ENCODE results near the gene TBX21.

Gene TBX21

GRCh38 chr17:47727704-47728036 is 5.4 kb upstream of the TBX21 start:
- in situ Hi-C loops (cut with HindIII; ENCODE audit: low sequenced_read_pairs): no loop called here
- no peak for TF ChIP-seq CTCF (IDR thresholded peaks at IDR 0.05; ENCODE audit: low read depth, low read length)

GRCh38 chr17:47728214-47728877 is 4.7 kb upstream of the TBX21 start:
- in situ Hi-C loops (cut with HindIII; ENCODE audit: low sequenced_read_pairs): no loop called here
- TF ChIP-seq CTCF (IDR thresholded peaks at IDR 0.05; ENCODE audit: low read depth, low read length): no peak
- no peak for DNase-seq (ENCODE audit: low read depth, low spot score)
- H3K4me3 ChIP-seq (ENCODE audit: low read depth, low read length): no peak overlapping the region

More at GRCh38 chr17:47727704-47728036, 5.4 kb upstream of the TBX21 start:
- H3K4me3 ChIP-seq (ENCODE audit: low read depth, low read length): no peak overlapping the region
- no peak for DNase-seq (ENCODE audit: low read depth, low spot score)

- in situ Hi-C loops (cut with HindIII; ENCODE audit: low sequenced_read_pairs): no loop called here
- TF ChIP-seq CTCF (IDR thresholded peaks at IDR 0.05; ENCODE audit: low read depth, low read length): no peak
- no peak overlapping the region for H3K4me3 ChIP-seq (ENCODE audit: low read depth, low read length)
- no peak for DNase-seq (ENCODE audit: low read depth, low spot score)
Measured at GRCh38 chr17:47729476-47729875, 3.6 kb upstream of the TBX21 start.

- DNase-seq (ENCODE audit: low read depth, low spot score): no peak
- H3K4me3 ChIP-seq (ENCODE audit: low read depth, low read length): no peak overlapping the region
- in situ Hi-C loops (cut with HindIII; ENCODE audit: low sequenced_read_pairs): no loop called here
- TF ChIP-seq CTCF (IDR thresholded peaks at IDR 0.05; ENCODE audit: low read depth, low read length): no peak
Measured at GRCh38 chr17:47730681-47731080, 2.4 kb upstream of the TBX21 start.

- no peak for DNase-seq (ENCODE audit: low read depth, low spot score)
- no peak for TF ChIP-seq CTCF (IDR thresholded peaks at IDR 0.05; ENCODE audit: low read depth, low read length)
- no peak overlapping the region for H3K4me3 ChIP-seq (ENCODE audit: low read depth, low read length)
- in situ Hi-C loops (cut with HindIII; ENCODE audit: low sequenced_read_pairs): no loop called here
Measured at GRCh38 chr17:47731396-47731795, 1.6 kb upstream of the TBX21 start.

GRCh38 chr17:47732399-47733046 is 513 bp upstream of the TBX21 start:
- TF ChIP-seq CTCF (IDR thresholded peaks at IDR 0.05; ENCODE audit: low read depth, low read length): no peak
- in situ Hi-C loops (cut with HindIII; ENCODE audit: low sequenced_read_pairs): no loop called here
- DNase-seq (ENCODE audit: low read depth, low spot score): no peak
- H3K4me3 ChIP-seq (ENCODE audit: low read depth, low read length): no peak overlapping the region
